Body of pancreas (tissue), 4 donors: ENCODE measurements around the gene OGFOD3.

ENCODE experiments used
- POLR2A ChIP-seq, 3 donors: fragments of 450-650 bp; IDR thresholded peaks; one replicate each; pipeline ENCODE4 v1.6.1; 2016; ENCODE audit warnings: antibody characterized with exemption in 3 of 3, mild to moderate bottlenecking in 2 of 3
- TF ChIP-seq, protein P1 (sequence below), 7 experiments: fragments of 450-650 bp in 4 of 7; fragments of 200-600 bp in 3 of 7; sonication (generic) in 3 of 7; IDR thresholded peaks; one replicate each; pipeline ENCODE4 v1.5.1; 2016 to 2019; ENCODE audit warnings: antibody characterized with exemption in 7 of 7

DNA sequence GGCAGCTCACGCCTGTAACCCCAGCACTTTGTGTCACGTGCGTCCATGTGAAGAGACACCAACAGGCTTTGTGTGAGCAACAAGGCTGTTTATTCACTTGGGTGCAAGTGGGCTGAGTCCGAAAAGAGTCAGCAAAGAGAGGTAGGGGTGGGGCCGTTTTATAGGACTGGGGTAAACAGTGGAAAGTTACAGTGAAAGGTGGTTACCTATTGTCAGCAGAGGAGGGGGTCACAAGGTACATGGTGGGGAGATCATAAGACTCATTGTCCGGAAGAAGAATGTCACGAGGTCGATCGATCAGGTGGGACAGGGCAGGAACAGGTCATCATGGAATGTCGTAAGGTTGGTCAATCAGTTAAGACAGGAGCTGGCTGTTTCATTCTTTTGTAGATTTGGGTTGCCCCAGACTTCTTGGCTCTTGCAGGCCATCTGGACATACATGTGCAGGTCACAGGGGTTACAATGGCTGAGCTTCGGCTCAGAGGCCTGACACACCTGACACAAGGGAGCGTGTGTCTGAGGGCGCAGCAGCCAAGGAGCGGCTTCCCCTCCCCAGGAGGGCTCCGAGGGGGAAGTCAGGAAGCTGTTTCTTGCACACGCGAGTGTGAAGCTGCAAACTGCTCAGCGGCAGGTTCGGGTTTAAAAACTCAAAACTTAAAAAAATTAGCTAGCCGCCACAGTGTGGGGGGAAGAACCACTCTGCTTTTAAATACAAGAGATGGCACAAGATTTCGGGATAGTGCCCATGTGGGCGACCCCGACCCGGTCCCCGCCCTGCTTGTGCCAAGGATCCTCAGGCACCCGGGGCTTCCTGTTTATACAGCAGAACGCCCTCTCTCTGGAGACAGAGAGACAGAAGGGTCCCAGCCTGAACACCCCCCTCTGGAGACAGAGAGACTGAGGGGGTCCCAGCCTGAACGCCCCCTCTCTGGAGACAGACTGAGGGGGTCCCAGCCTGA lies 71.8 kb downstream of the OGFOD3 start:
- TF ChIP-seq POLR2A (IDR thresholded peaks at IDR 0.05) = no peak
- TF ChIP-seq, protein P1, sequence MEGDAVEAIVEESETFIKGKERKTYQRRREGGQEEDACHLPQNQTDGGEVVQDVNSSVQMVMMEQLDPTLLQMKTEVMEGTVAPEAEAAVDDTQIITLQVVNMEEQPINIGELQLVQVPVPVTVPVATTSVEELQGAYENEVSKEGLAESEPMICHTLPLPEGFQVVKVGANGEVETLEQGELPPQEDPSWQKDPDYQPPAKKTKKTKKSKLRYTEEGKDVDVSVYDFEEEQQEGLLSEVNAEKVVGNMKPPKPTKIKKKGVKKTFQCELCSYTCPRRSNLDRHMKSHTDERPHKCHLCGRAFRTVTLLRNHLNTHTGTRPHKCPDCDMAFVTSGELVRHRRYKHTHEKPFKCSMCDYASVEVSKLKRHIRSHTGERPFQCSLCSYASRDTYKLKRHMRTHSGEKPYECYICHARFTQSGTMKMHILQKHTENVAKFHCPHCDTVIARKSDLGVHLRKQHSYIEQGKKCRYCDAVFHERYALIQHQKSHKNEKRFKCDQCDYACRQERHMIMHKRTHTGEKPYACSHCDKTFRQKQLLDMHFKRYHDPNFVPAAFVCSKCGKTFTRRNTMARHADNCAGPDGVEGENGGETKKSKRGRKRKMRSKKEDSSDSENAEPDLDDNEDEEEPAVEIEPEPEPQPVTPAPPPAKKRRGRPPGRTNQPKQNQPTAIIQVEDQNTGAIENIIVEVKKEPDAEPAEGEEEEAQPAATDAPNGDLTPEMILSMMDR (IDR thresholded peaks at IDR 0.05) = no peak
